HEK293 (cell line): ENCODE results near the gene GMEB1.

Experiments
- HOXA7 ChIP-seq: sonication (generic); formaldehyde crosslinking; IDR thresholded peaks from 2 replicates; pipeline ENCODE4 v1.8.1; 2022; ENCODE audit warnings: missing genetic modification reagents, borderline replicate concordance
- ZNF23 ChIP-seq: fragments of 450-650 bp; formaldehyde crosslinking; IDR thresholded peaks from 2 replicates; pipeline ENCODE4 v1.5.1; 2016; ENCODE audit warnings: missing biosample characterization, missing genetic modification characterization, borderline replicate concordance
- ZNF423 ChIP-seq: fragments of 450-650 bp; formaldehyde crosslinking; IDR thresholded peaks from 2 replicates; pipeline ENCODE4 v1.5.1; 2016; ENCODE audit warnings: missing biosample characterization, missing genetic modification characterization
- ZNF660 ChIP-seq: fragments of 450-650 bp; IDR thresholded peaks from 2 replicates; pipeline ENCODE4 v1.5.1; 2018; ENCODE audit warnings: missing biosample characterization, mild to moderate bottlenecking, missing genetic modification characterization
- ZNF670 ChIP-seq: fragments of 450-650 bp; formaldehyde crosslinking; IDR thresholded peaks from 2 replicates; pipeline ENCODE4 v1.5.1; 2016; ENCODE audit warnings: missing biosample characterization, missing genetic modification characterization, low read depth
- ZNF837 ChIP-seq: fragments of 450-650 bp; formaldehyde crosslinking; IDR thresholded peaks from 2 replicates; pipeline ENCODE4 v1.5.1; 2016; ENCODE audit warnings: missing biosample characterization, missing genetic modification characterization
- TF ChIP-seq, protein P1 (sequence below): fragments of 450-650 bp; formaldehyde crosslinking; IDR thresholded peaks from 2 replicates; pipeline ENCODE4 v1.5.1; 2016; ENCODE audit warnings: missing biosample characterization, missing genetic modification characterization
- TF ChIP-seq, protein P2 (sequence below): fragments of 450-650 bp; formaldehyde crosslinking; IDR thresholded peaks from 2 replicates; pipeline ENCODE4 v1.5.1; 2017; ENCODE audit warnings: missing biosample characterization, mild to moderate bottlenecking, missing genetic modification characterization, moderate library complexity
- TF ChIP-seq, protein P3 (sequence below): fragments of 450-650 bp; formaldehyde crosslinking; IDR thresholded peaks from 2 replicates; pipeline ENCODE4 v1.5.1; 2016; ENCODE audit warnings: missing biosample characterization, missing genetic modification characterization

DNA sequence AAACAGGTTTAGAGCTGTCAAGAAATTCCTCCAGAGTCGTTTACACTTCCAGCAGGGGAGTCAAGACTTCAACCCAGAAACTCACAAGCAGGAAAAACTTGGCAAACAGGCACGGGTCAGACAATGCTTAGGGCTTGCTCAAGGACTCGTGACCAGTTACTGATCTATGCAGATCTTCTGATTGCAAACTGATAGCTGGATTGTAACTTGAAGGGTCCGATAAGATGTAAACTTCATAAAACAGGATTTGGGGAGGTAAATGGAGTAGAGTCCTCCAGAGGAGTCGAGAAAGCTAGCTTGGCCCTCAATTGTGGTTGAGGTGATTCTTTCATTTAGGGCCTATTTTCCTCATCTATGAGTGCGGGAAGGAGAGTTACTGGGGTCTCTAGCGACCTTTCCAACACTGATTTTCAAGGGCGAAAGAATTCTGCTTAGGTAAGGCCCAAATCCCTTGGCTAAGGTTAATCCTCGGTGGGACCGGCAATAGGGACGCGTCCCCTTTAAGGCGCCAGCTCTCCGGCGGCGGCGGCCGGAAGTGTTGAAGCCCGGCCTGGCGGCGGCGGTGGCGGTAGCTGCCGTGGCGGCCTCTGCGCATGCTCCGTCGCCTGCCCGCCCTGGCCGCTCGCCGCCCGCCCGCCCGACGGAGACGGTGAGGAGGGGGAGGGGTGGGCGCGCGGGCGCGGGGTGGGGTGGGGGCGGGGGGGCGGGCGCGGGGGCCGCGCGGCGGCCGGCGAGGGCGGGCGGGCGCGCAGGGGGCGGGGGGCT lies at the start of gene GMEB1:
- TF ChIP-seq, protein P1, sequence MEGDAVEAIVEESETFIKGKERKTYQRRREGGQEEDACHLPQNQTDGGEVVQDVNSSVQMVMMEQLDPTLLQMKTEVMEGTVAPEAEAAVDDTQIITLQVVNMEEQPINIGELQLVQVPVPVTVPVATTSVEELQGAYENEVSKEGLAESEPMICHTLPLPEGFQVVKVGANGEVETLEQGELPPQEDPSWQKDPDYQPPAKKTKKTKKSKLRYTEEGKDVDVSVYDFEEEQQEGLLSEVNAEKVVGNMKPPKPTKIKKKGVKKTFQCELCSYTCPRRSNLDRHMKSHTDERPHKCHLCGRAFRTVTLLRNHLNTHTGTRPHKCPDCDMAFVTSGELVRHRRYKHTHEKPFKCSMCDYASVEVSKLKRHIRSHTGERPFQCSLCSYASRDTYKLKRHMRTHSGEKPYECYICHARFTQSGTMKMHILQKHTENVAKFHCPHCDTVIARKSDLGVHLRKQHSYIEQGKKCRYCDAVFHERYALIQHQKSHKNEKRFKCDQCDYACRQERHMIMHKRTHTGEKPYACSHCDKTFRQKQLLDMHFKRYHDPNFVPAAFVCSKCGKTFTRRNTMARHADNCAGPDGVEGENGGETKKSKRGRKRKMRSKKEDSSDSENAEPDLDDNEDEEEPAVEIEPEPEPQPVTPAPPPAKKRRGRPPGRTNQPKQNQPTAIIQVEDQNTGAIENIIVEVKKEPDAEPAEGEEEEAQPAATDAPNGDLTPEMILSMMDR = no peak
- TF ChIP-seq ZNF23 (no peak), ZNF423 (tag by site-specific recombination) (no peak), HOXA7 (CRISPR knock-in tag) (no peak), ZNF660 (peak; percentile 59; the same call in 1 of the 2 replicates), ZNF837 (tag by site-specific recombination) (no peak), ZNF670 (no peak)
- TF ChIP-seq, protein P2, sequence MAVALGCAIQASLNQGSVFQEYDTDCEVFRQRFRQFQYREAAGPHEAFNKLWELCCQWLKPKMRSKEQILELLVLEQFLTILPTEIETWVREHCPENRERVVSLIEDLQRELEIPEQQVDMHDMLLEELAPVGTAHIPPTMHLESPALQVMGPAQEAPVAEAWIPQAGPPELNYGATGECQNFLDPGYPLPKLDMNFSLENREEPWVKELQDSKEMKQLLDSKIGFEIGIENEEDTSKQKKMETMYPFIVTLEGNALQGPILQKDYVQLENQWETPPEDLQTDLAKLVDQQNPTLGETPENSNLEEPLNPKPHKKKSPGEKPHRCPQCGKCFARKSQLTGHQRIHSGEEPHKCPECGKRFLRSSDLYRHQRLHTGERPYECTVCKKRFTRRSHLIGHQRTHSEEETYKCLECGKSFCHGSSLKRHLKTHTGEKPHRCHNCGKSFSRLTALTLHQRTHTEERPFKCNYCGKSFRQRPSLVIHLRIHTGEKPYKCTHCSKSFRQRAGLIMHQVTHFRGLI (tag by site-specific recombination) = peak; percentile 60; the same call in 1 of the 2 replicates
- TF ChIP-seq, protein P3, sequence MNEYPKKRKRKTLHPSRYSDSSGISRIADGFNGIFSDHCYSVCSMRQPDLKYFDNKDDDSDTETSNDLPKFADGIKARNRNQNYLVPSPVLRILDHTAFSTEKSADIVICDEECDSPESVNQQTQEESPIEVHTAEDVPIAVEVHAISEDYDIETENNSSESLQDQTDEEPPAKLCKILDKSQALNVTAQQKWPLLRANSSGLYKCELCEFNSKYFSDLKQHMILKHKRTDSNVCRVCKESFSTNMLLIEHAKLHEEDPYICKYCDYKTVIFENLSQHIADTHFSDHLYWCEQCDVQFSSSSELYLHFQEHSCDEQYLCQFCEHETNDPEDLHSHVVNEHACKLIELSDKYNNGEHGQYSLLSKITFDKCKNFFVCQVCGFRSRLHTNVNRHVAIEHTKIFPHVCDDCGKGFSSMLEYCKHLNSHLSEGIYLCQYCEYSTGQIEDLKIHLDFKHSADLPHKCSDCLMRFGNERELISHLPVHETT (tag by site-specific recombination) = no peak
